NCI-H526 treated with DMSO at 0.1 percent for 48 hours (cell line): ENCODE data around the gene PPA1.
"Not testable (repeated sequence)": the region's sequence is repeated elsewhere in the genome, so short reads cannot be mapped to it uniquely, and the experiment has no call there.

ENCODE experiments used
- DNase-seq: peaks from one replicate; lab custom pipeline; 2025; lab: John Stamatoyannopoulos, UW

PPA1 gene

GRCh38 chr10:70212277-70212676 is 21.0 kb downstream of the PPA1 start:
- DNase-seq: no peak

DNA sequence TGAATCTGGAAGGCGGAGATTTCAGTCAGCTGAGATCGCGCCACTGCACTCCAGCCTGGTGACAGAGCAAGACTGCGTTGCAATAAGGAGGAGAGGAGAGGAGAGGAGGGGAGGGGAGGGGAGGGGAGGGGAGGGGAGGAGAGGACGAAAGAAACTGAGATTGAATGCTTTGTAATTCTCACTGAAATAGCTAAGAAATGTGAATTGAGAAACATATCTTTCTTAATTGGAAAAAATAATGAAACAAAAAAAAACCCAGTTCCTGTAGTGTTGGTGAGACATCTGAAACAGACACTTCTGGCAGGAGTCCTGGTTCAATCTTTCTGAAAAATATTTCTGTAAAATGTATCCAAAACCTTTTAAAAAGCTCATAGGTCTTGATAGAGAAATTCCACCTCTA is 26.5 kb downstream of the PPA1 start:
- no peak for DNase-seq

DNA sequence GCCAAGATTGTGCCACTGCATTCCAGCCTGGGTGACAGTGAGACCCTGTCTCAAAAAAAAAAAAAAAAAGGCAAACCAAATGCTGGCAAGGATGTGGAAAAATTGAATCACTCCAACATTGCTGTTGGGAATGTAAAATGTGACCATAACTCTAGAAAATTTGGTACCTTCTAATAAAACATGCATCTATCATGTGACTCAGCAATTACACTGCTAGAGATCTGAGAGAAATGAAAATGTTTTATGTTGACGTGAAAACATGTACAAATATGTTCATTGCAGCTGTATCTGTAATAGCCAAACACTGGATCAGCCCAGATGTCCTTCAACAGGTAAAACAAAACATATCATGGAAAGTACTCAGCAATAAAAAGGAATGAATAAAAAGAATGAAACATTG is 32.1 kb downstream of the PPA1 start:
- DNase-seq: no peak

DNA sequence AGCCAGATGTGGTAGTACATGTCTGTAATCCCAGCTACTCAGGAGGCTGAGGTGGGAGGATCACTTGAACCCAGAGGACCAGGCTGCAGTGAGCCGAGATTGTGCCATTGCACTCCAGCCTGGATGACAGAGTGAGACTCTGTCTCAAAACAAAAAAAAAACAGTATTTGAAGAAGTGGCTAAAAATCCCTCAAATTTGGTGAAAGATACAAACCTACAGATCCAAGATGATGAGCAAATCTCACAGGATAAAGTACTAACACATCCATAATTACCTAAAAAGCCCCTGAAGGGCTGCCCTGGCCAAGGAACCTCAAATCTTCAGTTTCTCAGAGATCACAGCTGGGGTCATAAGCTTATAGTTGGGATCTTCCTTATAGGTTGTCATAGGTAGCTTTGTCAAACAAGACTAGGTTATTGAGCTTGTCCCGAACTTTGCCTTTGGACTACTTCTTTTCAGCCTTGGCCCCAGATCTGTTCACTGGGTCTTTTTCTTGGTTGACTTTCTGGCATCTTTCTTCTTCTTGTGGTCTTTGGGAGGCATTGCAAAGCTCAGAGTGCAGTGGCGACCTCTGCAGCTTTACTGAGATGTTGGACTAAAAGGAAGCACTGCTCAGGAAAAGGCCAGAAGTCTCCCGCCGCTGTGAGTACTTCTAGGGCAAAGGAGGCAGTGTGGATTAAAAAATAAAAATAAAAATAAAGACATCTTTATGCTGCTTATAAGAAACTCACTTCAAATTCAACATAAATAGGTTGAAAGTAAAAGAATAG is 34.3 kb downstream of the PPA1 start:
- no peak for DNase-seq

- DNase-seq: no peak
Observed at GRCh38 chr10:70197235-70197945, 35.8 kb downstream of the PPA1 start.

DNA sequence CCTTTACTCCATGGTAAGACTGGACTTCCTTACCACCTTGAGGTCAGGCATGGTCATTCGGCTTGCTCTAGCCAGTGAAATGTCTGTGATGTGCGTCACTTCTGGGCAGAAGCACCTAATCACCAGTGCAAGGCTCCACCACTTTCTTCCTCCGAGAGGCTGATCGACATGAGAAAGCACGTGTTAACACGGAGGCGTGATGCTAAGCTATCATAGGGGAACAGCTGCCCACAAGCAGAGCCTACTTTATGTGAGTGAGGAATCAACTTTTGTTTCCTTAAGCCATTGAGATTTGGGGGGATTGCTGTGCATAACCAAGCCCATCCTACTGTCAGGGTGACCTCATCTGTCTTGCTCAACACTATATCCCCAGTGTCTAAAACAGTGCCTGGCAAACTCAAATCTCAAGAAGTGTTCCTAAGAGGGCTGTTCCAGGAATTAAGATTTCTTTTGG is 39.8 kb downstream of the PPA1 start:
- DNase-seq: no peak

GRCh38 chr10:70192326-70192968 is 40.8 kb downstream of the PPA1 start:
- no peak for DNase-seq

GRCh38 chr10:70191972-70192305 is 41.3 kb downstream of the PPA1 start:
- DNase-seq: no peak

GRCh38 chr10:70191161-70191971 is 41.9 kb downstream of the PPA1 start:
- DNase-seq: no peak

DNA sequence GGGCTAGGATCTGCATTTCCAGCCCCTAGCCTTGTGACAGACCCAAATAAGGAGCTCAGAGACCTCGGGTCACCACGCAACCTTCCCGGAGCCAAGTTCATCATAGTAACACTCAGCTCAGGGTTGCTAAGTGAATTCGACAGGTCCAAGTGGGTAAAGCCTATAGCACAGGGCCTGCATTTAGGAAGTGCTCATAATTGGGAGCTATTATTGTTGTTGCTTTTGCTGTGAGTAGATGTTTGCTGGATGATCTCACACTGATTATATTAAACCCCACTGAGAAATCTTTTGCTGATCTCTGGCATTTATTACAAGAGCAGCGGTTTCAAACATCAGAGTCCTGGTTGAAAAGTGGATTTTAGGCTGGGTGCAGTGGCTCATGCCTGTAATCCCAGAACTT is 42.6 kb downstream of the PPA1 start:
- DNase-seq: no peak

DNA sequence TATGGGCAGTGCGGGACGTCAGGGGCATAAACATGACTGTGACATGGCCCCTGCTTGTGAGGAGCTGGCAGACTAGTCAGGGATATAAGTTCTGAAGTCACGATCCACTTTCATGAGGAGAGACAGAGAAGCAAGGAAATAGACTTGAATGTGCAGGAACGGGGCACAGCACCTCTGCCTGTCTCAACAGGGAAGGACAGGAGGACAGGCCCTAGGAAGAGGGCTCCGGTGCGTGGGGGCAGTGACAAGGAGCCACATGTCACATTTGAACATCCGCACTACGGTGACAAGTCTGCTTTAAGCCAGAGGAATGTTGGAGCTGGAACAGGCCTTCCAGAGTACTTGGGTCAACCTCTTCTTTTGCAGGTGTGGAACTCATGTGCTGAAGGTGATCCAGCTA is 43.1 kb downstream of the PPA1 start:
- no peak for DNase-seq

DNA sequence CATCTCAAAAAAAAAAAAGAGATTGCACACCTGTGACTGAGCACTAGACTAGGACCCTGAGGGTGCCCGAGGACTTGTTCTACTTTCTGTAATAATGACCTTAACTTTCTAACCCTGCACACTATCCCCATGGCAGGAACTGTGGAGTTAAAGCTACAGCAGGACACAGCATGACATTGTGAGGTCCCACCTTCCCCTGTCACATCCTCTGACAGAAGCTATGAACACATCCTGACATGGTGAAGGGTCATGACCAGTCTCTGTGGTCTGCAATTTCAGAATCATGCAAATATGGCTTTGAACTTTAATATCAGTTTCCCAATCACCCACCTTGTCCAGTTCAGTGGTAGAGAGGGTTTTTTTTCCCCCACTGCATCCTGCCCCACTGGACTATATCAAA is 44.5 kb downstream of the PPA1 start:
- DNase-seq: no peak

- no peak for DNase-seq
Observed at GRCh38 chr10:70186571-70186970, 46.7 kb downstream of the PPA1 start.

GRCh38 chr10:70186090-70186489 is 47.1 kb downstream of the PPA1 start:
- DNase-seq: no peak

GRCh38 chr10:70183304-70183703 is 49.9 kb downstream of the PPA1 start:
- DNase-seq: no peak

GRCh38 chr10:70179209-70179608 is 54.0 kb downstream of the PPA1 start:
- DNase-seq: not testable (repeated sequence)

GRCh38 chr10:70178139-70178725 is 55.0 kb downstream of the PPA1 start:
- no peak for DNase-seq

- no peak for DNase-seq
Observed at GRCh38 chr10:70176441-70176840, 56.8 kb downstream of the PPA1 start.

DNA sequence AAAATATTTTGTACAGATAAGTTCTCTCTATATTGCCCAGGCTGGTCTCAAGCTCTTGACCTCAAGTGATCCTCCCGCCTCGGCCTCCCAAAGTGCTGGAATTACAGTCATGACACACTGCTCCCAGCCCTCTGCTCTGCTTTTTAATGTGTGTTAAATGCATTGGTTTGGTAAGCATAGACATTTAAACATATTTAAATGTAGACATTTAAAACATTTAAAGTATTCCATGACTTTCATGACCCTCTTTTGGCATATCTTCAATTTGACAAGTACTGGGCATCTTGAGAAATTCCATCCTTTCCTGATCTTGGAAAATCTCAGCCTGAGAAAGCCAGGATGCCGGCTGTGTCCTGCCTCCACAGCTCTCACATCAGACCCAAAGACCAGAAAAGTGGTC is 57.7 kb downstream of the PPA1 start:
- no peak for DNase-seq

DNA sequence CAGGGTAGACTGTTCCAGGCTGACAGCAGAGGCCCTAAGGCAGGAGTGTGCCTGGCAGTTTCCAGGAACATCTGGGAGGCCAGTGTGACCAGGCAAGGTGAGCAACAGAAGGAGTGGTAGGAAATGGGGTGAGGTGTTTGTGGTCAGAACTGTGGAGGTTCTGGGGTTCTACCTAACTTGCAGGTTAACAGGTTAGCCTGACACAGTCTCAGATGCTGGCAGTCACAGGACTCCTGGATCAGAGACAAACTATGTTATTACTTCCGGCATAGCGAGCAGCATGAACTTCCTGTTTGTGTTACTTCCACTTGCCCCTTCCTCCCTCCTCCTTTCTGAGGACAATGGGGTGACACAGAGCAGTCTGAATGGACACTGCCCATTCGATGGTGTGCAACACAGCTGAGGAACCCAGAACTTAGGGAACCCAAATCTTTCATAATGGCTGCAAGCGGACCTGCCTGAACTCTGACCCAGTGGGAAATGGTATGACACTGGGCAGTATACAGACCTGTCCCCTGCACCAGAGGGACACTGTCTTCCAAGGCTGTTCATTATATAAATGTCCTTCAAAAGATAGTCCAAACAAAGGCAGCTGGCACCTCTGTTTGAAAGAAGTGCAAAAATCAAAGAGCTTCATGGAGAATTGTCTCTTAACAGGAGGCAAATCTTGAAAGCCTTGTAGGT is 59.0 kb downstream of the PPA1 start:
- no peak for DNase-seq

GRCh38 chr10:70169649-70170364 is 63.4 kb downstream of the PPA1 start:
- no peak for DNase-seq
